ENCODE data around the gene GPR156. TPM values are rescaled to one million over a fixed set of nuclear protein-coding genes. Genes with fewer than 3 reads are reported as not detected.

GPR156 gene
- total and polyA plus RNA-seq, 10 of the 15 experiments (the other 5 are each of a cell fraction or from before 2014, with no cell fraction given), result 0.08 to 0.15 (median 0.11) TPM; not detected in 6

GRCh38 chr3:120227710-120228347 lies 57.2 kb downstream of the GPR156 start:
- Histone ChIP-seq H3K36me3 (ENCODE audit: control insufficient read depth in 2 of 2, insufficient read depth in 2 of 2, low read length in 1 of 2) (no peaks in the 10 kb centered on the region), H3K27me3 (replicated peaks in 1 of 2; ENCODE audit: control insufficient read depth in 2 of 2, insufficient read depth in 2 of 2, low read length in 1 of 2) (no peaks in the 10 kb centered on the region), H4K20me1 (ENCODE audit: control insufficient read depth, insufficient read depth) (no peaks in the 10 kb centered on the region), H3K79me2 (ENCODE audit: control insufficient read depth, insufficient read depth, low read length) (no peaks in the 10 kb centered on the region), H3K4me2 (ENCODE audit: control insufficient read depth, insufficient read depth) (no peak overlapping the region), H3K9me3 (replicated peaks; ENCODE audit: control insufficient read depth, insufficient read depth, low read length) (no peaks in the 10 kb centered on the region), H2AFZ (ENCODE audit: control insufficient read depth, low read depth, low read length) (no peak overlapping the region), H3K4me1 (ENCODE audit: control insufficient read depth, insufficient read depth, low read length) (no peaks in the 10 kb centered on the region), H3K9ac (ENCODE audit: control insufficient read depth, insufficient read depth, low read length) (no peak overlapping the region), H3K27ac (ENCODE audit: control insufficient read depth, insufficient read depth) (no peak overlapping the region), H3K4me3 (no peak overlapping the region)
- DNase-seq (ENCODE audit: low read depth, low spot score) (no peak), ATAC-seq (no peak), FAIRE-seq (no peak)
- TF ChIP-seq TCF3 (IDR thresholded peaks at IDR 0.05; ENCODE audit: borderline replicate concordance, insufficient read depth, low read depth, low read length), result no peak
- no peak for TF ChIP-seq BHLHE40 (IDR thresholded peaks at IDR 0.05; ENCODE audit: borderline replicate concordance in 1 of 2, low read depth in 2 of 2, low read length in 1 of 2)
- no peak for TF ChIP-seq SREBF1 (IDR thresholded peaks at IDR 0.05; ENCODE audit: low read length)
- TF ChIP-seq, protein P1, sequence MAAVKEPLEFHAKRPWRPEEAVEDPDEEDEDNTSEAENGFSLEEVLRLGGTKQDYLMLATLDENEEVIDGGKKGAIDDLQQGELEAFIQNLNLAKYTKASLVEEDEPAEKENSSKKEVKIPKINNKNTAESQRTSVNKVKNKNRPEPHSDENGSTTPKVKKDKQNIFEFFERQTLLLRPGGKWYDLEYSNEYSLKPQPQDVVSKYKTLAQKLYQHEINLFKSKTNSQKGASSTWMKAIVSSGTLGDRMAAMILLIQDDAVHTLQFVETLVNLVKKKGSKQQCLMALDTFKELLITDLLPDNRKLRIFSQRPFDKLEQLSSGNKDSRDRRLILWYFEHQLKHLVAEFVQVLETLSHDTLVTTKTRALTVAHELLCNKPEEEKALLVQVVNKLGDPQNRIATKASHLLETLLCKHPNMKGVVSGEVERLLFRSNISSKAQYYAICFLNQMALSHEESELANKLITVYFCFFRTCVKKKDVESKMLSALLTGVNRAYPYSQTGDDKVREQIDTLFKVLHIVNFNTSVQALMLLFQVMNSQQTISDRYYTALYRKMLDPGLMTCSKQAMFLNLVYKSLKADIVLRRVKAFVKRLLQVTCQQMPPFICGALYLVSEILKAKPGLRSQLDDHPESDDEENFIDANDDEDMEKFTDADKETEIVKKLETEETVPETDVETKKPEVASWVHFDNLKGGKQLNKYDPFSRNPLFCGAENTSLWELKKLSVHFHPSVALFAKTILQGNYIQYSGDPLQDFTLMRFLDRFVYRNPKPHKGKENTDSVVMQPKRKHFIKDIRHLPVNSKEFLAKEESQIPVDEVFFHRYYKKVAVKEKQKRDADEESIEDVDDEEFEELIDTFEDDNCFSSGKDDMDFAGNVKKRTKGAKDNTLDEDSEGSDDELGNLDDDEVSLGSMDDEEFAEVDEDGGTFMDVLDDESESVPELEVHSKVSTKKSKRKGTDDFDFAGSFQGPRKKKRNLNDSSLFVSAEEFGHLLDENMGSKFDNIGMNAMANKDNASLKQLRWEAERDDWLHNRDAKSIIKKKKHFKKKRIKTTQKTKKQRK (IDR thresholded peaks at IDR 0.05; ENCODE audit: low read depth, low read length), result no peak
- TF ChIP-seq ZNF217 (IDR thresholded peaks at IDR 0.05), result no peak
- ChIA-PET POLR2A (no interaction called here), CTCF (interaction anchor here (0.6 to 1.4 kb wide), 2 partner anchors 16 to 189 kb away, joined by 3 to 6 read pairs; no protein-coding TSS in a partner anchor), SMC1A (ENCODE audit: uncharacterized antibody, unreplicated experiment) (interaction anchor here (0.6 to 1.0 kb wide), 2 partner anchors 10 to 191 kb away, joined by 3 read pairs; no protein-coding TSS in a partner anchor), RAD21 (ENCODE audit: unreplicated experiment) (no interaction called here)
- intact Hi-C loops (cut with micrococcal nuclease; ENCODE audit: unreplicated experiment) (no loop called here), in situ Hi-C loops (cut with MboI) (no loop called here)
- 22% methylated on average over 2 of the region's 2 CpGs for WGBS (ENCODE audit: insufficient coverage, insufficient replicate concordance, low lambda C conversion rate, missing lambda C conversion rate)
- BruUV-seq (replicated peaks), result no TSS peak

Data from GM12878 (cell line).